Duodenal mucosa (tissue), 2 donors: ENCODE data around the gene NAV1.

Source experiments
- H3K27ac ChIP-seq: one replicate; pipeline ENCODE4 v1.7.0; 2013; ENCODE audit warnings: low read depth, low read length
- H3K27me3 ChIP-seq, 2 donors: one replicate each; pipeline ENCODE4 v1.7.0; 2013; ENCODE audit warnings: low read length in 2 of 2, control low read depth in 1 of 2; ENCODE audit not compliant: insufficient read depth in 2 of 2, control insufficient read depth in 1 of 2
- H3K36me3 ChIP-seq, 2 donors: one replicate each; pipeline ENCODE4 v1.7.0; 2013; ENCODE audit warnings: low read length in 2 of 2, control low read depth in 1 of 2; ENCODE audit not compliant: insufficient read depth in 2 of 2, control insufficient read depth in 1 of 2
- H3K4me1 ChIP-seq, 2 donors: one replicate each; pipeline ENCODE4 v1.7.0; 2013; ENCODE audit warnings: low read length in 2 of 2, control low read depth in 1 of 2; ENCODE audit not compliant: insufficient read depth in 2 of 2, control insufficient read depth in 1 of 2
- H3K4me3 ChIP-seq, 2 donors: one replicate each; pipeline ENCODE4 v1.7.0; 2013; ENCODE audit warnings: low read length in 2 of 2, low read depth in 1 of 2
- H3K9ac ChIP-seq, 2 donors: one replicate each; pipeline ENCODE4 v1.7.0; 2013; ENCODE audit warnings: low read length in 2 of 2, low read depth in 1 of 2
- H3K9me3 ChIP-seq, 2 donors: one replicate each; pipeline ENCODE4 v1.7.0; 2013; ENCODE audit warnings: low read length in 2 of 2, control low read depth in 1 of 2; ENCODE audit not compliant: control insufficient read depth in 1 of 2

Gene NAV1

GRCh38 chr1:201536558-201536957, 2.4 kb upstream of the NAV1 start:
- peaks cover 13 to 22% of the 10 kb centered on the region in 2 donors for H3K4me1 ChIP-seq

GRCh38 chr1:201537028-201537427, 1.9 kb upstream of the NAV1 start:
- Histone ChIP-seq H3K4me3 (no peak overlapping the region), H3K27ac (no peak overlapping the region), H3K27me3 (peaks cover 30 to 40% of the 10 kb centered on the region in 2 donors), H3K9ac (no peak overlapping the region), H3K36me3 (no peaks in the 10 kb centered on the region), H3K4me1 (peaks cover 13 to 22% of the 10 kb centered on the region in 2 donors), H3K9me3 (no peaks in the 10 kb centered on the region)

More at GRCh38 chr1:201536558-201536957, 2.4 kb upstream of the NAV1 start:
- no peaks in the 10 kb centered on the region for H3K9me3 ChIP-seq
- no peaks in the 10 kb centered on the region for H3K36me3 ChIP-seq
- H3K27me3 ChIP-seq, result peaks cover 30 to 40% of the 10 kb centered on the region in 2 donors
- no peak overlapping the region for H3K4me3 ChIP-seq
- H3K27ac ChIP-seq, result peak overlapping the region; percentile 12
- no peak overlapping the region for H3K9ac ChIP-seq

- Histone ChIP-seq H3K4me3 (no peak overlapping the region), H3K27me3 (peaks cover 30 to 40% of the 10 kb centered on the region in 2 donors), H3K36me3 (no peaks in the 10 kb centered on the region), H3K4me1 (peaks cover 13 to 22% of the 10 kb centered on the region in 2 donors), H3K9me3 (no peaks in the 10 kb centered on the region), H3K9ac (no peak overlapping the region), H3K27ac (no peak overlapping the region)
Observed at GRCh38 chr1:201537467-201537866, 1.5 kb upstream of the NAV1 start.

- peaks cover 30 to 40% of the 10 kb centered on the region in 2 donors for H3K27me3 ChIP-seq
- H3K9ac ChIP-seq, result peak overlapping the region in 1 of 2 donors; percentile 16
- H3K4me3 ChIP-seq, result peak overlapping the region; percentile 46 to 62
- H3K9me3 ChIP-seq, result no peaks in the 10 kb centered on the region
- no peak overlapping the region for H3K27ac ChIP-seq
- no peaks in the 10 kb centered on the region for H3K36me3 ChIP-seq
- H3K4me1 ChIP-seq, result peaks cover 13 to 22% of the 10 kb centered on the region in 2 donors
Observed at GRCh38 chr1:201537891-201538611, 876 bp upstream of the NAV1 start.

GRCh38 chr1:201539561-201540431, 869 bp downstream of the NAV1 start:
- Histone ChIP-seq H3K27ac (peak overlapping the region; percentile 49), H3K4me3 (peak overlapping the region; percentile 46 to 62), H3K36me3 (no peaks in the 10 kb centered on the region), H3K9me3 (no peaks in the 10 kb centered on the region), H3K4me1 (peaks cover 17 to 22% of the 10 kb centered on the region in 2 donors), H3K9ac (peak overlapping the region; percentile 36 to 45), H3K27me3 (peaks cover 30 to 40% of the 10 kb centered on the region in 2 donors)

GRCh38 chr1:201540846-201541735, 2.2 kb downstream of the NAV1 start:
- H3K27ac ChIP-seq, result no peak overlapping the region
- H3K4me3 ChIP-seq, result no peak overlapping the region
- peaks cover 30 to 40% of the 10 kb centered on the region in 2 donors for H3K27me3 ChIP-seq
- no peaks in the 10 kb centered on the region for H3K36me3 ChIP-seq
- H3K9me3 ChIP-seq, result no peaks in the 10 kb centered on the region
- H3K9ac ChIP-seq, result no peak overlapping the region
- peaks cover 18 to 22% of the 10 kb centered on the region in 2 donors for H3K4me1 ChIP-seq

- Histone ChIP-seq H3K4me1 (peaks cover 18 to 23% of the 10 kb centered on the region in 2 donors), H3K4me3 (no peak overlapping the region), H3K9ac (no peak overlapping the region), H3K9me3 (no peaks in the 10 kb centered on the region), H3K27me3 (peaks cover 24 to 29% of the 10 kb centered on the region in 2 donors), H3K36me3 (no peaks in the 10 kb centered on the region), H3K27ac (no peak overlapping the region)
Observed at GRCh38 chr1:201542309-201543035, 3.5 kb downstream of the NAV1 start.

- Histone ChIP-seq H3K9me3 (no peaks in the 10 kb centered on the region), H3K27me3 (peaks cover 14 to 18% of the 10 kb centered on the region in 2 donors), H3K36me3 (no peaks in the 10 kb centered on the region), H3K4me1 (peaks cover 12% of the 10 kb centered on the region in 2 donors), H3K27ac (no peak overlapping the region), H3K9ac (no peak overlapping the region), H3K4me3 (no peak overlapping the region)
Observed at GRCh38 chr1:201543871-201544642, 5.1 kb downstream of the NAV1 start.

GRCh38 chr1:201544710-201545109, 5.8 kb downstream of the NAV1 start:
- no peak overlapping the region for H3K4me3 ChIP-seq
- peaks cover 11 to 13% of the 10 kb centered on the region in 2 donors for H3K27me3 ChIP-seq
- H3K27ac ChIP-seq, result no peak overlapping the region
- H3K4me1 ChIP-seq, result peaks cover 7 to 12% of the 10 kb centered on the region in 2 donors
- H3K36me3 ChIP-seq, result no peaks in the 10 kb centered on the region
- no peak overlapping the region for H3K9ac ChIP-seq
- H3K9me3 ChIP-seq, result no peaks in the 10 kb centered on the region
